HepG2 (cell line): ENCODE measurements around the gene SIGLEC7. TPM values are rescaled to one million over a fixed set of nuclear protein-coding genes. Genes with fewer than 3 reads are reported as not detected.

Source experiments
- ATAC-seq: fragments of 200-7000 bp; cut with Tn5 transposase; 3 replicates; pipeline ENCODE4 v1.9.1; 2020; ENCODE audit warnings: mild to moderate bottlenecking, moderate library complexity
- BruUV-seq: library from RNA; stranded (reverse); fragments of 400-500 nt; replicated peaks from 2 replicates; lab custom pipeline; 2021; lab: Mats Ljungman, UMichigan
- CTCF ChIA-PET: fragments of 300-600 bp; formaldehyde crosslinking; extraction: SDS; loops from one replicate; lab custom pipeline; 2021; ENCODE audit warnings: low total read pairs, inconsistent platforms, low intra/inter-chr PET ratio; lab: Yijun Ruan, JAX
- POLR2A ChIA-PET: fragments of 350-600 bp; sonication (Branson Sonifier 250); formaldehyde crosslinking; loops from one replicate; lab custom pipeline; 2020; ENCODE audit warnings: antibody characterized with exemption, inconsistent platforms; lab: Yijun Ruan, JAX
- DNase-seq: peaks from one replicate; pipeline ENCODE4 v3.0.0-alpha.2; 2015; ENCODE audit warnings: low spot score
- FAIRE-seq: peaks from 3 replicates; lab custom pipeline; 2011; peaks lifted over from hg19 to GRCh38; lab: Jason Lieb, UNC
- H2AFZ ChIP-seq: one replicate; pipeline ENCODE4 v1.6.1; 2011; ENCODE audit warnings: low read length, inconsistent platforms
- H3K27ac ChIP-seq: fragments of 300-600 bp; 3 replicates; pipeline ENCODE4 v1.8.0; 2011; ENCODE audit warnings: mixed run types, mild to moderate bottlenecking, mixed read lengths, low read length, inconsistent platforms; ENCODE audit not compliant: insufficient read depth; ENCODE audit errors: extremely low read length
- H3K27me3 ChIP-seq, 2 experiments: fragments of 200-600 bp in 1 of 2; 2 replicates in 1 of 2; 3 replicates in 1 of 2; pipeline versions ENCODE4 v1.6.0 to v1.8.0; 2011; ENCODE audit warnings: low read length in 2 of 2, mild to moderate bottlenecking in 2 of 2, moderate library complexity in 2 of 2, inconsistent platforms in 1 of 2; ENCODE audit not compliant: insufficient read depth in 2 of 2, control insufficient read depth in 1 of 2
- H3K36me3 ChIP-seq, 2 experiments: fragments of 200-600 bp in 1 of 2; replicated peaks in 1 of 2; 2 replicates in 1 of 2; 3 replicates in 1 of 2; pipeline versions ENCODE4 v1.5.1 to v1.8.0; 2011; ENCODE audit warnings: low read length in 2 of 2, inconsistent platforms in 1 of 2; ENCODE audit not compliant: insufficient read depth in 2 of 2, control insufficient read depth in 1 of 2
- H3K4me1 ChIP-seq: 2 replicates; pipeline ENCODE4 v1.5.1; 2012; ENCODE audit warnings: low read length, inconsistent platforms; ENCODE audit not compliant: insufficient read depth
- H3K4me2 ChIP-seq: 2 replicates; pipeline ENCODE4 v1.6.0; 2011; ENCODE audit warnings: low read depth, low read length, inconsistent platforms
- H3K4me3 ChIP-seq, 3 experiments: fragments of 200-600 bp in 1 of 3; sonication (generic), shearing (Covaris generic) in 1 of 3; replicated peaks in 1 of 3; 2 replicates each; pipeline ENCODE4 v1.5.1; 2011 to 2016; ENCODE audit warnings: low read length in 3 of 3, inconsistent platforms in 2 of 3, low read depth in 2 of 3, mild to moderate bottlenecking in 2 of 3, control low read depth in 1 of 3, mixed read lengths in 1 of 3; ENCODE audit not compliant: insufficient read depth in 1 of 3
- H3K79me2 ChIP-seq: one replicate; pipeline ENCODE4 v1.6.1; 2011; ENCODE audit warnings: low read length, inconsistent platforms; ENCODE audit not compliant: insufficient read depth
- H3K9ac ChIP-seq: 2 replicates; pipeline ENCODE4 v1.6.0; 2011; ENCODE audit warnings: mild to moderate bottlenecking, low read depth, low read length, inconsistent platforms; ENCODE audit not compliant: insufficient read depth
- H3K9me3 ChIP-seq: 2 replicates; pipeline ENCODE4 v1.5.1; 2012; ENCODE audit warnings: mild to moderate bottlenecking, low read length
- H4K20me1 ChIP-seq: 2 replicates; pipeline ENCODE4 v1.6.0; 2011; ENCODE audit warnings: inconsistent platforms, mild to moderate bottlenecking, low read length, moderate library complexity; ENCODE audit not compliant: insufficient read depth
- HNRNPL ChIP-seq: fragments of 200-400 bp; formaldehyde crosslinking; IDR thresholded peaks from 2 replicates; pipeline ENCODE4 v1.6.1; 2017; ENCODE audit warnings: mild to moderate bottlenecking, low read depth, low read length
- KAT2B ChIP-seq: fragments of 150-350 bp; IDR thresholded peaks from 2 replicates; pipeline ENCODE4 v1.6.1; 2014; ENCODE audit warnings: low read depth, low read length, borderline replicate concordance
- MAFF ChIP-seq: IDR thresholded peaks from 2 replicates; pipeline ENCODE4 v1.6.1; 2011; ENCODE audit warnings: low read depth, low read length, improper control_type of control experiment
- MZF1 ChIP-seq: sonication (generic); formaldehyde crosslinking; IDR thresholded peaks from 2 replicates; pipeline ENCODE4 v1.8.1; 2023; ENCODE audit warnings: mild to moderate bottlenecking, missing genetic modification reagents, borderline replicate concordance
- PBX2 ChIP-seq: IDR thresholded peaks from 2 replicates; pipeline ENCODE4 v1.6.1; 2016; ENCODE audit warnings: control low read depth
- SOX13 ChIP-seq, 3 experiments: fragments of 450-650 bp in 1 of 3; sonication (generic) in 1 of 3; formaldehyde crosslinking in 1 of 3; IDR thresholded peaks in 2 of 3; conservative IDR thresholded peaks in 1 of 3; 2 replicates each; pipeline versions ENCODE4 v1.5.0 to v1.6.1; 2016 to 2020; ENCODE audit warnings: antibody characterized with exemption in 1 of 3, mild to moderate bottlenecking in 1 of 3, missing compliant biosample characterization in 1 of 3, missing genetic modification reagents in 1 of 3, moderate library complexity in 1 of 3
- ZKSCAN8 ChIP-seq: IDR thresholded peaks from 2 replicates; pipeline ENCODE4 v1.6.1; 2016; ENCODE audit warnings: borderline replicate concordance, missing genetic modification reagents, missing compliant biosample characterization
- ZNF234 ChIP-seq: sonication (generic); formaldehyde crosslinking; conservative IDR thresholded peaks from 2 replicates; pipeline ENCODE4 v1.5.1; 2020; ENCODE audit warnings: mild to moderate bottlenecking, missing genetic modification reagents
- ZNF260 ChIP-seq: sonication (generic); formaldehyde crosslinking; IDR thresholded peaks from 2 replicates; pipeline ENCODE4 v1.4.0; 2020; ENCODE audit warnings: missing genetic modification reagents, low read depth, mild to moderate bottlenecking, borderline replicate concordance
- ZNF501 ChIP-seq: sonication (generic); formaldehyde crosslinking; IDR thresholded peaks from 2 replicates; pipeline ENCODE4 v1.5.1; 2020; ENCODE audit warnings: mild to moderate bottlenecking, moderate library complexity, missing genetic modification reagents
- ZNF503 ChIP-seq: sonication (generic); formaldehyde crosslinking; IDR thresholded peaks from 2 replicates; pipeline ENCODE4 v1.4.0; 2020; ENCODE audit warnings: missing genetic modification reagents
- ZNF670 ChIP-seq: sonication (generic); formaldehyde crosslinking; IDR thresholded peaks from 2 replicates; pipeline ENCODE4 v1.8.0; 2022; ENCODE audit warnings: mild to moderate bottlenecking, missing genetic modification reagents, borderline replicate concordance
- ZNF713 ChIP-seq: sonication (generic); formaldehyde crosslinking; IDR thresholded peaks from 2 replicates; pipeline ENCODE4 v1.4.0; 2020; ENCODE audit warnings: mild to moderate bottlenecking, missing genetic modification reagents
- ZNF737 ChIP-seq: sonication (generic); formaldehyde crosslinking; IDR thresholded peaks from 2 replicates; pipeline ENCODE4 v1.5.0; 2020; ENCODE audit warnings: missing genetic modification reagents, mild to moderate bottlenecking, borderline replicate concordance
- ZNF784 ChIP-seq: sonication (generic); formaldehyde crosslinking; IDR thresholded peaks from 2 replicates; pipeline ENCODE4 v1.5.1; 2020; ENCODE audit warnings: missing genetic modification reagents, mild to moderate bottlenecking, borderline replicate concordance
- ZSCAN9 ChIP-seq: IDR thresholded peaks from 2 replicates; pipeline ENCODE4 v1.6.1; 2016; ENCODE audit warnings: borderline replicate concordance
- ZUFSP ChIP-seq: sonication (generic); formaldehyde crosslinking; IDR thresholded peaks from 2 replicates; pipeline ENCODE4 v1.9.0; 2021; ENCODE audit warnings: missing genetic modification reagents, mild to moderate bottlenecking, borderline replicate concordance
- WGBS: methylation state at CpG from one replicate; pipeline ENCODE4 v1.1.6; 2017; ENCODE audit warnings: low lambda C conversion rate; 5-methylcytosine and 5-hydroxymethylcytosine counted together
- in situ Hi-C: cut with HindIII; loops from 2 replicates; pipeline ENCODE4 v1.10.0; 2017; ENCODE audit warnings: low pct_unique_long_range_greater_than_20kb; ENCODE audit not compliant: extremely low pct_ligation_motif_present
- intact Hi-C: fragments of 100-400 bp; cut with micrococcal nuclease; formaldehyde crosslinking; loops from one replicate; pipeline ENCODE4 v1.10.0; 2022; ENCODE audit not compliant: unreplicated experiment
- polyA plus RNA-seq, 8 experiments: library from polyadenylated mRNA; depleted of rRNA in 3 of 8; stranded (reverse) in 7 of 8; unstranded in 1 of 8; fragments of >200 nt; fragmentation: Illumina TruSeq in 4 of 8; extraction: Trizol in 4 of 8; gene quantifications; 2 replicates each; pipeline versions ENCODE4 v1.2.1 to v1.2.3, GENCODE V29; 2011 to 2016; ENCODE audit warnings: low read depth in 4 of 8, missing spikeins in 1 of 8, mixed read lengths in 1 of 8; ENCODE audit not compliant: insufficient read depth in 1 of 8
- total RNA-seq, 5 experiments: library from RNA; depleted of rRNA; stranded (reverse); fragments of >200 nt; fragmentation: Illumina TruSeq; extraction: Trizol; gene quantifications; 2 replicates each; pipeline ENCODE4 v1.2.3, GENCODE V29; 2016; ENCODE audit warnings: low read depth in 1 of 5

Gene SIGLEC7
- total and polyA plus RNA-seq, 2 of the 13 experiments (the other 11 are each of a cell fraction or from before 2014, with no cell fraction given), result not detected

- Histone ChIP-seq H3K9ac (no peak overlapping the region), H3K36me3 (no peaks in the 10 kb centered on the region), H4K20me1 (no peaks in the 10 kb centered on the region), H3K27ac (no peak overlapping the region), H3K27me3 (peaks cover 4 to 52% of the 10 kb centered on the region in 2 experiments; a peak in 4 of 5 replicates), H3K4me2 (no peak overlapping the region), H3K9me3 (no peaks in the 10 kb centered on the region), H3K4me1 (no peaks in the 10 kb centered on the region), H3K79me2 (no peaks in the 10 kb centered on the region), H3K4me3 (no peak overlapping the region), H2AFZ (no peak overlapping the region)
- ATAC-seq (no peak), DNase-seq (no peak), FAIRE-seq (no peak)
- POLR2A ChIA-PET, result no interaction called here
- CTCF ChIA-PET, result no interaction called here
- no TSS peak for BruUV-seq
- 7% methylated on average over 7 of the region's 9 CpGs for WGBS
- intact Hi-C loops (no loop called here), in situ Hi-C loops (no loop called here)
- TF ChIP-seq ZNF260 (CRISPR knock-in tag) (no peak), SOX13 (IDR thresholded peaks at IDR 0.05) (no peak), SOX13 (CRISPR knock-in tag; conservative IDR thresholded peaks at IDR 0.05 in 1 of 2, IDR thresholded peaks at IDR 0.05 in 1 of 2) (no peak), KAT2B (no peak), ZSCAN9 (CRISPR knock-in tag) (no peak), MAFF (no peak), MZF1 (CRISPR knock-in tag) (no peak), ZNF501 (CRISPR knock-in tag) (no peak), PBX2 (CRISPR knock-in tag) (no peak), ZNF234 (CRISPR knock-in tag) (no peak), ZNF670 (no peak), ZUFSP (CRISPR knock-in tag) (no peak), HNRNPL (no peak), ZKSCAN8 (CRISPR knock-in tag) (no peak), ZNF503 (CRISPR knock-in tag) (no peak), ZNF737 (CRISPR knock-in tag) (no peak), ZNF784 (CRISPR knock-in tag) (no peak), ZNF713 (CRISPR knock-in tag) (no peak)
Observed at GRCh38 chr19:51137792-51138425, 4.2 kb upstream of the SIGLEC7 start.
